Urothelium cell line (cell line): ENCODE measurements around the gene APLP2.
"Not testable (repeated sequence)": the region's sequence is repeated elsewhere in the genome, so short reads cannot be mapped to it uniquely, and the experiment has no call there.

Source experiments
- DNase-seq: peaks from one replicate; pipeline ENCODE4 v3.0.0; 2011; ENCODE audit warnings: low spot score, mixed read lengths
- FAIRE-seq: peaks from 2 replicates; lab custom pipeline; 2011; peaks lifted over from hg19 to GRCh38; lab: Jason Lieb, UNC

The APLP2 gene

DNA sequence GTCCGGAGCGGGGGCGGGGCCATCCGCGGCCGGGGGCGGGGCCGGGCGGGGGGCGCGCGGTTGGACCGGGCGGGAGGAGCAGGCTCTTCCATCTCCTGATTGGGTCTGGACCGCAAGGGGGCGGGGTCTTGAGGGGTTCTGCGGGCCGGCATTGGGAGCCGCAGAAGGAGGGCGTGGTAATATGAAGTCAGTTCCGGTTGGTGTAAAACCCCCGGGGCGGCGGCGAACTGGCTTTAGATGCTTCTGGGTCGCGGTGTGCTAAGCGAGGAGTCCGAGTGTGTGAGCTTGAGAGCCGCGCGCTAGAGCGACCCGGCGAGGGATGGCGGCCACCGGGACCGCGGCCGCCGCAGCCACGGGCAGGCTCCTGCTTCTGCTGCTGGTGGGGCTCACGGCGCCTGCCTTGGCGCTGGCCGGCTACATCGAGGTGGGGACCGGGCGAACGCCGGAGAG is at the start of gene APLP2:
APLP2 (plus strand) TSS at position 236 of the 450 bp plus-strand sequence; CDS start at position 320, 84 bp downstream.
- FAIRE-seq (no peak), DNase-seq (peak; percentile 95)

DNA sequence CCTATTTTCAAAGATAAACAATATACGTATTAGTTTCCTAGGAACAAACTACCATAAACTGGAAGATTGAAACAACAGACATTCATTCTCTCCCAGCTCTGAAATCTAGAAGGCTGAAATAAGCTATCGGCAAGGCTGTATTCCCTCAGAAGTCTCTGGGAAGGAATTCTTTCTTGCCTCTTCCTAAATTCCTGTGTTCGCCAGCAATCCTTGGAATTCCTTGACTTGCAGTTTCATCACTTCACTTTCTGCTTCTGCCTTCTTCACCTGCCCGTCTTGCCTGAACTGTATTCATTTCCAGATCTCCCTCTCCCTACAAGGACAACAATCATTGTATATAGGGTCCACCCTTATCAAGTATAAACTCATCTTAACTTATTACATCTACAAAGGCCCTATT is 49.4 kb upstream of the APLP2 start:
- DNase-seq (peak; percentile 33), FAIRE-seq (no peak)

DNA sequence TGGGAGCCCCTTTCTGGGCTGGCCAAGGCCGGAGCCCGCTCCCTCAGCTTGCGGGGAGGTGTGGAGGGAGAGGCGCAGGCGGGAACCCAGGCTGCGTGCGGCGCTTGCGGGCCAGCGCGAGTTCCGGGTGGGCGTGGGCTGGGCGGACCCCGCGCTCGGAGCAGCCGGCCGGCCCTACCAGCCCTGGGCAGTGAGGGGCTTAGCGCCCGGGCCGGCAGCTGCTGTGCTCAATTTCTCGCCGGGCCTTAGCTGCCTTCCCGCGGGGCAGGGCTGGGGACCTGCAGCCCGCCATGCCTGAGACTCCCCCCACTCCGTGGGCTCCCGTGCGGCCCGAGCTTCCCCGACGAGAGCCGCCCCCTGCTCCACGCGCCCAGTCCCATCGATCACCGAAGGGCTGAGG is 48.1 kb upstream of the APLP2 start:
- DNase-seq, FAIRE-seq: not testable (repeated sequence)

DNA sequence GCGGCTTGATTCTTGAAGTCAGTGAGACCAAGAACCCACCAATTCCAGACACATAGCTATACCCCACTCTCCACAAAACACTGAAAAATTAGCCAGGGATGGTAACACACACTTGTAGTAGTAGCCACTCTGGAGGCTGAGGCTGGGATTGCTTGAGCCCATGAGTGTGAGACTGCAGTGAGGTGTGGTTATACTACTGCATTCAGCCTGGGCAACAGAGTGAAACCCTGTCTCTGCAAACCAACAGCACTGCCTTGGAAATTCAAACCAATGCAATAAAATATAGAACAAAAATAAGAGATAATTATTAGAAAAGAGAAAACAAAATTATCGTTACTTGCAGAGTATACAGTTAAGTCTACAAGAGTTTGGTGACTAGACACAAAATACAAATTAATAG is 46.9 kb upstream of the APLP2 start:
- FAIRE-seq: no peak
- no peak for DNase-seq

DNA sequence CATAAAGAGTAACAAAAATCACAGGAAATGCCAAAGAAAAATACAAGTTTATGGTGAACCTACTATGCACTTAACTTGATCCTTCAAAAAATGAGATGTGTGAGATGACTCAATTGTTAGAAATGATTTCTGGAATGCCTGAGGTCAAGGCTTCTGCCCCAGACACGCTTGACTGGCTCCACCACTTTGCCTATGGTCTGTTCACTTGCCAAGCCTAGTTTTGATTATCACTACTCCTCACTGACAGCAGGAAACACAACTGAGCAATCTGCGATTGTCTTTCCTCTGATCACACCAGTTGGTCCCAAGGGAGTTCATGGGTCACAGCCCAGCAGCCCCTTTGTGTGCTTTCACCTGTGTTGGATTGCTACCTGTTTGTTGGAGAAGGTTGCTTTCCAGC is 46.5 kb upstream of the APLP2 start:
- FAIRE-seq (no peak), DNase-seq (peak; percentile 71)

DNA sequence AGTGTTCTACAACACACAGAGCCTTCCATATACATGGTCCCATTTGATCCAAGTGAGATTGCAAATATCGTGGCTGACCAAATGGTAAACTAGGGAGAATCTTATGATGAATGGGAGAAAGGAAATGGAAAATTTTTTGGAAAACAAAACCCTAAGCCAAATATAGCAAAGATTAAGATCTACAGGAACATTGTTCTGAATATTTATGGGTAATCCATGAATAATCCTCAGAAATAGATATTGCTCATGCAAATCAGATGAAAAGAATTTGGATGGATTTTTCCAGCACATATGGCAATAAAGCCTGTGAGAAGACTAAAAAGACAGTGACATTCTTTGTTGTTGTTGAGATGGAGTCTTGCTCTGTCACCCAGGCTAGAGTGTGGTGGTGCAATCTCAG is 45.3 kb upstream of the APLP2 start:
- FAIRE-seq (no peak), DNase-seq (no peak)

DNA sequence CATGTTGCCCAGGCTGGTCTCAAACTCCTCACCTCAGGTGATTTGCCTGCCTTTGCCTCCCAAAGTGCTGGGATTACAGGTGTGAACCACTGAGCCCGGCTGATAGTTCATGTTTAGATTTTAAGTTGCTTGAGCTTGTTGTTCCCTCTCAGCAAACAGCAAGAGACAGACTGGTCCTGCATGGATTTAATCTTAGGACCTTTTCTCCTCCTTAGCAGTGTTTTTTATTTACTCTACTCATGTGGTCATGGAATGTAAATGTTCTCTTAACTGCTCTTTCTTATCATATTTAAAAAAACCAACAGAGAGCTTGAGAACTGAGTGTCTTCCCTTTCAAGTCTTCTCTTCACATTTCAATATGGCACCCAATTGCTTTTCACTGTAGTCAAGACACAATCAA is 44.3 kb upstream of the APLP2 start:
- DNase-seq (no peak), FAIRE-seq (no peak)

DNA sequence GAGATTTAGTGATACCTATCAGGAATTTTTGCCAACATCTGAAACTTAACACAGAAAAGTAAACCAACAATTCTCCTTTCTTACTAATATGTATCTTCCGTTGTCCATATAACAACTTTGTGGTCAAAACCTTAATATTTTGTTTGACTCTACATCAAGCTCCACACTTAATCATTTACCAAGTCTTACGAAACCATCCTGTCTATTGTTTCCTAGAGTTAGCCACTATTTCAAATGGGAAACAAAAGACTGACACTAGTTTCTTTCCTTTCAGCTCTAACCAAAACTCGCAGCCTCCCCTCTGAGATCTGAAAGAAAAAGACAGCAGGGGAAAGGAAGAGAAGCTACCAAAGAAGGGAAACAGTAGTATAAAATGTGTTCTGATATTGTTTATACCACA is 40.6 kb upstream of the APLP2 start:
- FAIRE-seq (no peak), DNase-seq (no peak)

DNA sequence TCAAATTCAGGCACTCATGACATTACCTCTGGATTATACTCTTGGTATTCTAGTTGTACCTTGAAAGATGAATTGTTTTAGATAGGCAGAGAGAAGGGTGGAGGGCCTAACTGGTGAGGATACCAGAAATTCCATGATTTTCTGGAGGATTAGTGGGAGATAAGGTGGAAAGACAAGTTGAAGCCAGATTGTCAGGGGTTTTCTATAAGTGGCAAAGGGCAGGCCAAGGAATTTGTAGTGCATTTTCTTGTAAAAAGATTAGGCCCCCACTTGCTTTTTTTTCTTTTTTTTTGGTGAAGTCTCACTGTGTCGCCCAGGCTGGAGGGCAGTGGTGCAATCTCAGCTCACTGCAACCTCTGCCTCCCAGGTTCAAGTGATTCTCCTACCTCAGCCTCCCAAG is 38.6 kb upstream of the APLP2 start:
- FAIRE-seq: no peak
- DNase-seq: no peak

DNA sequence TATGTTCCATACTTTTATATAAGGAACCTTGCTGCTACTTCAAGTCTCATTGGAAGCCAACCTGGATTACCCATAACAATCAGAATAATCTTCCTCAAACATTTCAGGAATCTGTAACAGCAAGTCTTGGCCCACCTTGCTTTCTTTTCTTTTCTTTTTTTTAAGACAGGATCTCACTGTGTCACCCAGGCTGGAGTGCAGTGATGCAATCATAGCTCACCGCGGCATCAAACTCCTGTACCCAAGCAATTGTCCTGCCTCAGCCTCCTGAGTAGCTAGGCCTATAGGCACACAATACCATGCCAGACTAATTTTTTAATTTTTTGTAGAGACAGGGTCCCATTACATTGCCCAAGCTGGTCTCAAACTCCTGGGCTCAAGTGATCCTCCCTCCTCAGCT is 37.7 kb upstream of the APLP2 start:
- FAIRE-seq (no peak), DNase-seq (no peak)

DNA sequence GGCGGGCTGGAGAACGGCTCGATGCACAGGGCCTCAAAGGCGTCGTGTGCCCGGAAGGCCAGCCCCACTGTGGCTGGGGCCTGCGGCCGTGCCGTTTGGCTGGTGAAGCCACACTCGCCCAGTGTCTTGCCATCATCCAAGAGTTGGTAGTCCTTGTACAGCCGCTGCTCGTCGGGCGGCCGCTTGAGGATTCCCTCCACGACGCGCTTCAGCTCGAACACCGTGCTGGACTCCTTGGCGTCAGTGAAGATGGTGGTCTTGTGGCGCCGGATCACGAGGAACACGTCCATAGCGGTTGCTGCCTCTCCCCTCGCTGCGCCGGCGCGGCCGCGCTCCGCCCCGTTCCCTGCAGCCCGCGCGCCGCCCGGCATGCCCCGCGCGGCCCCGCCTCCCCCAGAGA is 36.8 kb upstream of the APLP2 start:
- FAIRE-seq: no peak
- DNase-seq: no peak

DNA sequence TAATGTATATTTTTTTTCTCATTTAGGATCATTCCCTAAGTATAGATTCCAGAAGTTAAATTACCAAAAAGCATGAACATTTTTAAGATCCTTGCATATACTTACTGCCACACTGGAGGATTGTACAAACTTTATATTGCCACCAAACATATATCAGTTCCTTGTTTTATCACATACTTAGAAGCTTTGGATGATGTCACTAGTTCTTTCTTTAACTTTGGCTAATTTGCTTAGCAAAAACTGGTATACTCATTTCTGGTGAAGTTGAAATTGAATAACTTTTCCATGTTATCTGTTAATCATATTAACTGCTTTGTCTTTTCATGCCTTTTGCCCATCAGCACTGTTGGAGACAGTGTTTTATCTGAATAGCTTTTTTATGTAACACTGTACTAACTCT is 35.5 kb upstream of the APLP2 start:
- no peak for FAIRE-seq

DNA sequence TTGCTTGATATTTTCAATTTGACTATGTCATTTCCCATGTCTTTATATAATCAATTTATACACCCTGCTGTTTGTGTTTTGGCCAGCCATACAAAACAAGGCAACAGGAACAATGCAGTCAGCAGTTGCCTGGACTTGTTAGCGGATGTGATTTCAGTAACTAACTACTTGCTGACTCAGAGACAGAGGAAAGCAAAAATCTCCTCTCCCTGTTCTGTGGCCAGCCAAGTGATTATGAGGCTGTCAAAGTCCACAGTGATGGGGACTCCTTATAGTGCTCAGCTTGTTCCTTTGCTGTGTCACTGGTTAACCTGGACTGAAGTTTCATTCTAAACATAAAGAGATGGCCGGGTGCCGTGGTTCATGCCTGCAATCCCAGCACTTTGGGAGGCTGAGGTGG is 32.6 kb upstream of the APLP2 start:
- DNase-seq: peak; percentile 26

More for the DNA sequence above, 35.5 kb upstream of the APLP2 start:
- no peak for DNase-seq

DNA sequence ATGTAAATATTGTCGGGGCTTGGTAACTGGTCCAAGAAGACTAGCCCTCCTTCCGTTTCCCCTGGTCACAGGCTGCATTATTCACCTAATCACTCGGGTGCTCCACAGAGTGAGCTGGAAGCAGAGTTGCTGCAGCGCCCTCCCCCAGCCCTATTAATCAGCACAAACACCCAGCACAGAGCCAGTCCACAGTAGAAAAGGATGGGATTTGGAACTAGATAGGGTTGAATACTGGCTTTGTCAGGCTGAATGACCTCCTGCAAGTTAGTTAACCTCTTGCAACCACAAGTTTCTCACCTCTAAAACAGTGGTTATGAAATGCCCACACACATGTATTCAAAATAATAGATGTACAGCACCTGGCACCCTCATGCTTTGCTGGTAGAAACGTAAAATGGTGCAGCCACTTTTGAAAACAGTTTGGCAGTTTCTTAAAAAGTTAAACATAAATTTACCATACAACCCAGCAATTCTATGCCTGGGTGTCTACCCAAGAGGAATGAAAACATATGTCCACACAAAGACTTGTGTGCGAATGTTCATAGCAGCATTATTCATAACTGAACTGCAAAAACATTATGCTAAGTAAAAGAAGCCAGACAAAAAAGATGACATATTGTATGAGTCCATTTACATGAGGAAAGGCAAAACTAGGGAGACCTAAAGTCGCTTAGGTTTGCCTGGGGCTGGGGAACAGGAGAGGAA is 31.7 kb upstream of the APLP2 start:
- no peak for FAIRE-seq
- DNase-seq: peak; percentile 20

More for the DNA sequence above, 32.6 kb upstream of the APLP2 start:
- no peak for FAIRE-seq

DNA sequence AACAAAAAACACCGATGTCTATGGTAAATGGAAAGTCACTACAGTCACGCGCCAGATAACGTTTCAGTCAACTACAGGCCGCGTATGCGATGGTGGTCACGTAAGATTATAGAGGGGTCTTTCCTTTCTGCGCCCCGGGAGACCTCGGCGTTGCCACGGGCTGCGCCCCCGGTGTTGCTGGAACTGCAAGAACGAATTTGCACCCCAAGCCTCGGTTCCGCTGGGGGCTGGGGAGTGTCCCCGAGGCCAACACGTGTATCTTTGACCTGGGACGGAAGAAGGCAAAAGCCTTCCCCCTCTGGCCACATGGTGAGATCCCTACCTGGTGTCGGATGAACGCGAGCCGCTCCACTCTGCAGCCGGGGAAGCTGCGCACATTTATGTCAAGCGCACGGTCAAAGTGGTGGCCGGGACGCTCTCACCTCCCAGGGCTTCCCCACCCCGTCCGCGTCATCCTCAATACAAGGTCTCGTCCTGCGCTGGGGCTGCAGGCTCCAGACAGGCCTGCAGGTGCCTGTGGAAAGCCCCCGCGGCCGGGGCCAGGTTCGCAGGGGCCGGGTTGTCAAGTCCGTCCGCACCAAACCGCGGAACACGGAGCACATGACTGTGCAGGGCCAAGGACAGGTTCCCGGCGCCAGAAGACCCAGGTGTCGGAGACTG is 29.3 kb upstream of the APLP2 start:
- FAIRE-seq (no peak), DNase-seq (no peak)

DNA sequence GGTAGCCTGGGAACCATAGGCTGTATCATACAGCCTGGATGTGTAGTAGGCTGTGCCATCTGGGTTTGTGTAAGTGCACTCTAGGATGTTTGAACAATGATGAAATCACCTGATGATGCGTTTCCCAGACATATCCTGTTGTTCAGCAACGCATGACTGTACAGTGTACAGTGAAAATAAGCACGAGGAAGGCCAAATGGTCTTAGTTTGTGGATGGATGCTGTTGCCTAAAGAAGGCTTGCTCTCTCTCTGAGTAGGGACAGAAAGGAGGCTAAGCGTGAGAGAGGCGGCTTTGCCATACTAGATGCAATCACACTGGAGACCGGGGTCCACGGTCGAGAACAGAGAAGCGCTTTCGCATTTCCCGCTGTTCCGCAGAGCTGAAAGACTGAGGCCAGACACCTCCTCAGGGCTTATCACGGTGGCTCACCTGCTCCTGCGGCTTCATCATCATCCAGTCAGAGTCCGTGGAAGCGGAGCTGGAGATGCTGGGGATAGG is 27.6 kb upstream of the APLP2 start:
- DNase-seq (no peak), FAIRE-seq (no peak)

DNA sequence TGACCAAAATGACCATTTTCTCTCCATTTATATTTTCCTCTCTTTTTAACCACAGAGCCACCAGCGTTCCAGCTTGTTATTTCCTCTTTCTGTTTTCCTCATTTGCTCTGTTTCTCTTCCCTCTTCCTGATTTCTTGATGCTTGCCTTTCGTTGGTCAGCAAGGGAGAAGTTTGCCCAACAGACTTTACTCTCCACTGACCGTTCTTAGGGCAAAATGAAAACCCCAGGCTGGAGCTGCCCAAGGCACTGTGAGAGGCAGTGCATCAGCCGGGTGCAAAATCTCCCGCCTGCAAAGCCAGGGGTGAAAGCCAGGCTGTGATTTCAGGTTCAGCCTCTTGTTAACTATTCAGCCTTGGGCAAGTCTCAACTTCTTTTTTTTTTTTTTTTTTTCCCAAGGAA is 26.1 kb upstream of the APLP2 start:
- FAIRE-seq: no peak
- no peak for DNase-seq

DNA sequence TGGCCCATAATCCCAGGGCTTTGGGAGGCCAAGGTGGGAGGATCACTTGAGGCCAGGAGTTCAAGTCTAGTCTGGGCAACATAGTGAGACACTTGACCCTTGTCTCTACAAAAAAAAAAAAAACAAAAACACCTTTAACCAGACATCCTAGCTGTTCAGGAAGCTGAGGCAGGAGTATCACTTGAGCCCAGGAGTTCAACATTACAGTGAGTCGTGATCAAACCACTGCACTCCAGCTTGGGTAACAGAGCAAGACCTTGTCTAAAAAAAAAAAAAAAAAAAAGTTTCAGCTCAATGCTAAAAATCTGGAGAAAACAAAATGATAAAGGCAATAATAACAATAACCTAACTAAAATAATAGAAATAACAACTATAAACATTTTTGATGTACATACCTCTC is 22.6 kb upstream of the APLP2 start:
- DNase-seq: no peak
- no peak for FAIRE-seq

DNA sequence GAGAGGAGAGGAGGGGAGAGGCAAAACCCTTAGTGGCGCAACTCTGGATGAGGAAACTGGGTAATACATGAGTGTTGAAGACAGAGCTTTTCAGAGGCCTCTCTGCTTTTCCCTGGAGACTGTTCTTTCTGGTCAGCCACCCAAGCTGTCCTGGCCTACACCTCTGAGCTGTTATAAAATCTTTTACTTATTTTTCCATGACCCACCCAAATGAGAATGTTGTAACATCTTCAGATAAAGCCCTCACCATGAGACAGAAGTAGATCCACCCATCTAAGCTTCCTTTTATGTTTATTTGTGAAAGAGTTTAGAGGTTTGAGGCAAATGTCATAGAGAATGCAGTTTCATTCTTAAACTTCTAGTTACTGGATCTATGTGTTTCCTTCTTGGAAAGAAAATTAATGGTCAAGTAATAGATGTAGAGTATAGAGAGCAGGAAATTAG is 20.3 kb upstream of the APLP2 start:
- no peak for DNase-seq
- no peak for FAIRE-seq

DNA sequence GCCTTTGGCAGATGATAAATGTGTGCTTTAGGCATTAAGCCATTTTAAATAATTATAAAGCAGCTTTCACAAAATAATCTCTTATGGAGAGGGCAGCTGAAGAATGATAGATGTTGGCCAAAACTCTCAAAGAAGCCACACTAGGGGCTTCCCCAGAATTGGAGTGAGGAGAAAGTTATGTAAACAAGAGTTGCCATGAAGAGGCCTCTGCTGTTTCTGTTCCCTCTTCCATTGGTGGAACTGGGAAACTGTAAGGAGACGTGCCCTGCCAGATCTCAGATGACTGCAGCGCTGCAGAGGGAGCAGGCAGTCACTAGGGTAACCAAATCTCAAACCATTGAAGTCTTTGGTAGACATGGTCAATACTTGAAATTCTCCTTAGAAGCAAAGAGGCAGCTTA is 19.4 kb upstream of the APLP2 start:
- DNase-seq: no peak
- FAIRE-seq: no peak

DNA sequence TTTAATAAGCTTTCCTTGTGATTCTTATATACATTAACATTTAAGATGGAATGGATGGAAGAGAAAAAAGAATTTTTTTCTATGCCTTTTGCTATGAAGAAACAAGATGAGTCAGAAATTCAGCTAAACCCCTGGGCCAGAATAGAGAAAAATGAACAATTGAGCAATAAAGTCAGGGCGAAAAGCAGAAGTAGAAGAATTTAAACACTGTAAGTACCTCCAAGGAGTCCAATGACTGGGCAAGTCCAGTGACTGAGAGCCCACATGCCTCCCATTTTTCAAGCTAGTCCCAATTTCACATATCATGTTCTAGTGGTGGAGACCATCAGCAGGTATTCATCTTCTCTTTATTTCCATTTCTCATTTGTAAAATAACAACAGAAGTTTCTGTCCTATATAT is 18.6 kb upstream of the APLP2 start:
- no peak for FAIRE-seq
- DNase-seq: no peak

DNA sequence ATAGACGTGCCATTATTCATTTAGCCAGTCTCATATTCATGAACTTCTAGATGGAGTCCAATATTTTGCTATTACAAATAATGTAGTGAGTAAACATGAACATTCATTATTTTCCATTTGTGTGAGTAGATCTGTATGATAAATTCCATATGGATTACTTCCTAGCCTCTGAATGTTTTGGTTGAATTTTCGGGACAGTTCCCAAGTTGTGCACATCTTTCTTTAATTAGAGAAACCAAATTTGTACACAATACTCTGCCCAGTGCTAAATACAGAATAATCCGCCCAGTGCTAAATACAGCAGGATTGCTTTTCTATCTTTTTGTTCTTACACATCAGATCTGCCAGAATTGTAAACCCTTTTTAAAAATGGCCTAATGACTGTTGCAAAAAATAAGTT is 17.1 kb upstream of the APLP2 start:
- FAIRE-seq (no peak), DNase-seq (no peak)
